ENCODE measurements around the gene RGS6. TPM values are rescaled to one million over a fixed set of nuclear protein-coding genes. Genes with fewer than 3 reads are reported as not detected.

Gene RGS6
- total RNA-seq, 1 donor from 2014 or later = 0.24 TPM

DNA sequence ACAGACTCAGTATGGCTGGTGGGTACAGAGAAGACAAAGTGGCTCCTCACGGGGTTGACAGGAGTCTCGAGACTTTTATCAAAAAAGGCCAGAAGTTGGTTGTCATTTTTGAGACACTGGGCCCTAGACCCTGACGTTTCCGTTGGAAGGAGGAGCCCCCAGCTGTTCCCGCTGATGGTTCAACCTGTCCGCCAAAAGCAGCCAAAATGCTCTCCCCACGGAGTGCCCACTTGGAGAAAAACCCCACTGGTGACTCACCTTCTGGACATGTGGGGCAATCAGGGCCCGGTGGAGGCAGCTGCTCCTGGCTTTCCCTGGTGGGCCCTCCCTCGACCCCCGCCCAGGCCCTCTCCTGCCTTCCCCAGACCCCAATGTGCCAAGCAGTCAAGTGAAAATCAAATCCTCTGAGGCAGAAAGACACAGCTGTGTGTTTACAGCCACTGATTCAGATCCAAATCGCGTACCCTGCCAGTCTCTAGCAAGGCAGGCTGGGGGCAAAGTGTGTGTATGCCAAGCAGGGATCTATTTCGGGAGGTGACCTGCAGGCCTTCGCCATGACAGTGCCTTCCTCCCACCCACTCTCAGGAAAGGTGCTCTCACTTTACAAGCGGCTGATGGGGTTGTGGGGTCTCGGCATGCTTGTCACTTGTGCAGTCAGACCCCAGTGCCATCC is 614.3 kb downstream of the RGS6 start:
- Mint-ChIP-seq H3K9me3 (ENCODE audit: unreplicated experiment) (no peaks in the 10 kb centered on the region), H3K4me1 (ENCODE audit: unreplicated experiment) (peaks cover 23% of the 10 kb centered on the region), H3K36me3 (ENCODE audit: unreplicated experiment) (no peaks in the 10 kb centered on the region), H3K4me3 (ENCODE audit: unreplicated experiment) (no peak overlapping the region), H3K27ac (ENCODE audit: unreplicated experiment) (no peak overlapping the region), H3K27me3 (ENCODE audit: unreplicated experiment) (no peaks in the 10 kb centered on the region)
- TF ChIP-seq, protein P1, sequence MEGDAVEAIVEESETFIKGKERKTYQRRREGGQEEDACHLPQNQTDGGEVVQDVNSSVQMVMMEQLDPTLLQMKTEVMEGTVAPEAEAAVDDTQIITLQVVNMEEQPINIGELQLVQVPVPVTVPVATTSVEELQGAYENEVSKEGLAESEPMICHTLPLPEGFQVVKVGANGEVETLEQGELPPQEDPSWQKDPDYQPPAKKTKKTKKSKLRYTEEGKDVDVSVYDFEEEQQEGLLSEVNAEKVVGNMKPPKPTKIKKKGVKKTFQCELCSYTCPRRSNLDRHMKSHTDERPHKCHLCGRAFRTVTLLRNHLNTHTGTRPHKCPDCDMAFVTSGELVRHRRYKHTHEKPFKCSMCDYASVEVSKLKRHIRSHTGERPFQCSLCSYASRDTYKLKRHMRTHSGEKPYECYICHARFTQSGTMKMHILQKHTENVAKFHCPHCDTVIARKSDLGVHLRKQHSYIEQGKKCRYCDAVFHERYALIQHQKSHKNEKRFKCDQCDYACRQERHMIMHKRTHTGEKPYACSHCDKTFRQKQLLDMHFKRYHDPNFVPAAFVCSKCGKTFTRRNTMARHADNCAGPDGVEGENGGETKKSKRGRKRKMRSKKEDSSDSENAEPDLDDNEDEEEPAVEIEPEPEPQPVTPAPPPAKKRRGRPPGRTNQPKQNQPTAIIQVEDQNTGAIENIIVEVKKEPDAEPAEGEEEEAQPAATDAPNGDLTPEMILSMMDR (IDR thresholded peaks at IDR 0.05) = no peak
- DNase-seq (ENCODE audit: extremely low spot score, unreplicated experiment) = no peak

DNA sequence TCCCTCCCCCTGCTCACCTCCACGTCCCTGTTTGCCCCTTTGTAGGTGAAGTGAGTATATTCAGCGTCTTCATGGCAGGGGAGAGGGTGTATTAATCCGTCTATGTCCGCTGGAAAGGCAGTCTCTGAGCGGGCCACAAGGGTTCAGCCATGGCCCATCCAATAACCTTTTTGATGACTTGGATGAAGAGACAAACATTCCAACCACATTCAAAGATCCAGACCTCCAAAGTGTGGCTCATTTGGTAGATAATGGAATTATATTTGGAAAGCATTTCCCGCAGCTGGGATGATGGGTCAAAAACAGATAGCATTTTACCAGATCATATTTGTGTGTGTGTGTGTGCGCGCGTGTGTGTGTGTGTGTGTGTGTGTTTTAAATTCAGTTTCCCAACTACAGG is 615.8 kb downstream of the RGS6 start:
- peaks cover 3% of the 10 kb centered on the region for H3K27me3 Mint-ChIP-seq (ENCODE audit: unreplicated experiment)
- DNase-seq (ENCODE audit: extremely low spot score, unreplicated experiment) = no peak
- no peak overlapping the region for H3K4me3 Mint-ChIP-seq (ENCODE audit: unreplicated experiment)
- no peak overlapping the region for H3K27ac Mint-ChIP-seq (ENCODE audit: unreplicated experiment)
- no peaks in the 10 kb centered on the region for H3K9me3 Mint-ChIP-seq (ENCODE audit: unreplicated experiment)
- no peaks in the 10 kb centered on the region for H3K36me3 Mint-ChIP-seq (ENCODE audit: unreplicated experiment)
- H3K4me1 Mint-ChIP-seq (ENCODE audit: unreplicated experiment) = peaks cover 23% of the 10 kb centered on the region
- TF ChIP-seq, protein P1 (IDR thresholded peaks at IDR 0.05) = no peak

DNA sequence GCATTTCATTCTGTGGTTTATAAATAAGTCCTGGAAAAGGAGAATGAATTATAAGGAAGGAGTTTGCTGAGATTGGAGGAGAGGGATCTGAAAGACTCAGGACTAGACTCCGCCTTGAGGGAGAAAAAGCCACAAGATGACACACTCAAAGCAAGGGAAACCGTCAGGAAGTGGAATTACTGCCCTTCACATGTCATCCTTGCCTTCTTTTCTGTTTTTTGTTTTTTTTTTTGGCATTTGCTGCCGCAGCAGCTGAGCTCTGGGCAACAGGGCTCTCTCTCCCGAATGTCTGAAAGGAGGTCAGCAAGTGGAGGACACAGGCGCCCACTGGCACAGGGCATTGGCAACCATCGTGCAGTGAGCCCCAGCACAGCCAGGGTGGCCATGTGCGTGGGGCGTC is 616.8 kb downstream of the RGS6 start:
- peaks cover 21% of the 10 kb centered on the region for H3K4me1 Mint-ChIP-seq (ENCODE audit: unreplicated experiment)
- no peak overlapping the region for H3K4me3 Mint-ChIP-seq (ENCODE audit: unreplicated experiment)
- peaks cover 7% of the 10 kb centered on the region for H3K27me3 Mint-ChIP-seq (ENCODE audit: unreplicated experiment)
- no peak overlapping the region for H3K27ac Mint-ChIP-seq (ENCODE audit: unreplicated experiment)
- no peaks in the 10 kb centered on the region for H3K9me3 Mint-ChIP-seq (ENCODE audit: unreplicated experiment)
- DNase-seq (ENCODE audit: extremely low spot score, unreplicated experiment) = no peak
- H3K36me3 Mint-ChIP-seq (ENCODE audit: unreplicated experiment) = no peaks in the 10 kb centered on the region
- TF ChIP-seq, protein P1 (IDR thresholded peaks at IDR 0.05) = no peak

DNA sequence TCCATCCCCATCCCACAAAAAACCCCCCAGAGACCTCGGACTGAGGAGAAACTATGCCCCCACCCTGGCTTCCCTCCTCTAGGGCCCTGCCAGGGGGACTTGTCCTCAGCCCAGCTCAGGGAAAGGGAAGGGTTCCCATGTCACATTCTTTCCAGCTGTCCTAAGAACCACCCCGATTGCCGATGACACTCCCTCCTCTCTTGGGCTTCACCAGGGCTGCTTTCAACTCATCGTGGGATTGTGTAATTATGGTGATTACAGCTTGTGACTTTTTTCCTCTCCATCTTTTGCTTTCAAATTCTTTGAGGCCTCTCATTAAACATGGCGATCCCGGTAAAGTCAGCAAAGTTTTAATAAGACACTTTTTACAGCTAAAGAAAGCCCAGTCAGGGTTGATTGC is 617.6 kb downstream of the RGS6 start:
- TF ChIP-seq, protein P1 (IDR thresholded peaks at IDR 0.05) = no peak
- Mint-ChIP-seq H3K36me3 (ENCODE audit: unreplicated experiment) (no peaks in the 10 kb centered on the region), H3K27me3 (ENCODE audit: unreplicated experiment) (peaks cover 7% of the 10 kb centered on the region), H3K9me3 (ENCODE audit: unreplicated experiment) (no peaks in the 10 kb centered on the region), H3K4me1 (ENCODE audit: unreplicated experiment) (peaks cover 13% of the 10 kb centered on the region), H3K4me3 (ENCODE audit: unreplicated experiment) (no peak overlapping the region), H3K27ac (ENCODE audit: unreplicated experiment) (no peak overlapping the region)
- DNase-seq (ENCODE audit: extremely low spot score, unreplicated experiment) = no peak

DNA sequence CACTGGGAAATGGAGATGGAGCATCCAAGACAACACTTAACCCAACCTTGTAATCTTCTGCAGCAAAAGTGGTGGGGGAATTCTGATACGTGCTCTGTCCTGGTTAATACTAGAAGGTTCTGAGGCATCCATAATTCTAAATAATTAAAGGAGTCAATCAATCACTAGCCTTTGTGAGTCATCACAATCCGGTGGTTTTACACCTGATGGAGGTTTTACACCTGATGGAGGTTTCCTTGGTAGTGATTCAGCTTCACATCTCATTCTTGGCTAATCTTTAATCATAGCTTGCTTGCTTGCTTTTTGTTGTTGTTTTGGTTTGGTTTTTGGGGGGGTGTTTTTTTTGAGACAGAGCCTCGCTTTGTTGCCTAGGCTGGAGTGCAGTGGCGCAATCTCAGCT is 618.3 kb downstream of the RGS6 start:
- Mint-ChIP-seq H3K4me1 (ENCODE audit: unreplicated experiment) (peaks cover 6% of the 10 kb centered on the region), H3K4me3 (ENCODE audit: unreplicated experiment) (no peak overlapping the region), H3K27me3 (ENCODE audit: unreplicated experiment) (peaks cover 7% of the 10 kb centered on the region), H3K36me3 (ENCODE audit: unreplicated experiment) (no peaks in the 10 kb centered on the region), H3K9me3 (ENCODE audit: unreplicated experiment) (no peaks in the 10 kb centered on the region), H3K27ac (ENCODE audit: unreplicated experiment) (no peak overlapping the region)
- no peak for DNase-seq (ENCODE audit: extremely low spot score, unreplicated experiment)
- TF ChIP-seq, protein P1 (IDR thresholded peaks at IDR 0.05) = no peak

Measured in osteocyte (in vitro differentiated cells).